ENCODE results near the gene RXRA.

RXRA gene

GRCh38 chr9:134357631-134358025 is 31.4 kb downstream of the RXRA start:
- in situ Hi-C loops (cut with HindIII; ENCODE audit: low sequenced_read_pairs) = loop anchor here (5.0 kb wide), 2 partner anchors 40 to 85 kb away; no protein-coding TSS in a partner anchor
- H3K4me3 ChIP-seq (ENCODE audit: low read depth, low read length) = no peak overlapping the region
- DNase-seq (ENCODE audit: low read depth) = no peak
- TF ChIP-seq CTCF (IDR thresholded peaks at IDR 0.05; ENCODE audit: low read depth, low read length, missing control alignments) = no peak

GRCh38 chr9:134358026-134358661 is 31.9 kb downstream of the RXRA start:
- in situ Hi-C loops (cut with HindIII; ENCODE audit: low sequenced_read_pairs) = loop anchor here (5.0 kb wide), 2 partner anchors 41 to 84 kb away; no protein-coding TSS in a partner anchor
- H3K4me3 ChIP-seq (ENCODE audit: low read depth, low read length) = no peak overlapping the region
- no peak for TF ChIP-seq CTCF (IDR thresholded peaks at IDR 0.05; ENCODE audit: low read depth, low read length, missing control alignments)
- no peak for DNase-seq (ENCODE audit: low read depth)

- TF ChIP-seq CTCF (IDR thresholded peaks at IDR 0.05; ENCODE audit: low read depth, low read length, missing control alignments) = no peak
- H3K4me3 ChIP-seq (ENCODE audit: low read depth, low read length) = no peak overlapping the region
- in situ Hi-C loops (cut with HindIII; ENCODE audit: low sequenced_read_pairs) = loop anchor here (5.0 kb wide), 2 partner anchors 41 to 84 kb away; no protein-coding TSS in a partner anchor
- DNase-seq (ENCODE audit: low read depth) = no peak
These were observed 32.5 kb downstream of the RXRA start for GRCh38 chr9:134358662-134359319.

GRCh38 chr9:134359493-134360179 is 33.4 kb downstream of the RXRA start:
- in situ Hi-C loops (cut with HindIII; ENCODE audit: low sequenced_read_pairs) = loop anchor here (5.0 kb wide), 2 partner anchors 42 to 83 kb away; no protein-coding TSS in a partner anchor
- no peak overlapping the region for H3K4me3 ChIP-seq (ENCODE audit: low read depth, low read length)
- no peak for TF ChIP-seq CTCF (IDR thresholded peaks at IDR 0.05; ENCODE audit: low read depth, low read length, missing control alignments)
- DNase-seq (ENCODE audit: low read depth) = no peak

- TF ChIP-seq CTCF (IDR thresholded peaks at IDR 0.05; ENCODE audit: low read depth, low read length, missing control alignments) = no peak
- in situ Hi-C loops (cut with HindIII; ENCODE audit: low sequenced_read_pairs) = no loop called here
- H3K4me3 ChIP-seq (ENCODE audit: low read depth, low read length) = no peak overlapping the region
- DNase-seq (ENCODE audit: low read depth) = no peak
These were observed 34.0 kb downstream of the RXRA start for GRCh38 chr9:134360180-134360759.

- no peak overlapping the region for H3K4me3 ChIP-seq (ENCODE audit: low read depth, low read length)
- in situ Hi-C loops (cut with HindIII; ENCODE audit: low sequenced_read_pairs) = no loop called here
- TF ChIP-seq CTCF (IDR thresholded peaks at IDR 0.05; ENCODE audit: low read depth, low read length, missing control alignments) = no peak
These were observed 34.6 kb downstream of the RXRA start for GRCh38 chr9:134360897-134361296.

More at GRCh38 chr9:134360897-134361296, 34.6 kb downstream of the RXRA start:
- DNase-seq (ENCODE audit: low read depth) = no peak

All from astrocyte of the cerebellum (primary cell).